ENCODE data around the gene NCKAP5. TPM values are rescaled to one million over a fixed set of nuclear protein-coding genes. Genes with fewer than 3 reads are reported as not detected.

The NCKAP5 gene
- polyA plus RNA-seq, 1 experiment: 16.6 TPM

GRCh38 chr2:133508546-133509165 is 59.6 kb downstream of the NCKAP5 start:
- H3K9me3 ChIP-seq (ENCODE audit: control insufficient read depth, insufficient read depth, low read length): no peaks in the 10 kb centered on the region
- no peak overlapping the region for H3K4me3 ChIP-seq (ENCODE audit: low read depth, low read length)
- no peaks in the 10 kb centered on the region for H3K27me3 ChIP-seq (ENCODE audit: control insufficient read depth, insufficient read depth, low read length)
- ChIA-PET CTCF (no interaction called here), POLR2A (no interaction called here)
- TF ChIP-seq CTCF (IDR thresholded peaks at IDR 0.05; ENCODE audit: low read depth, low read length): no peak
- DNase-seq (ENCODE audit: low read depth, low spot score): no peak
- no peak overlapping the region for H3K27ac ChIP-seq (ENCODE audit: low read depth, low read length)

GRCh38 chr2:133506996-133507395 is 61.3 kb downstream of the NCKAP5 start:
- H3K9me3 ChIP-seq (ENCODE audit: control insufficient read depth, insufficient read depth, low read length): no peaks in the 10 kb centered on the region
- H3K4me3 ChIP-seq (ENCODE audit: low read depth, low read length): no peak overlapping the region
- ChIA-PET CTCF (no interaction called here), POLR2A (no interaction called here)
- no peak for DNase-seq (ENCODE audit: low read depth, low spot score)
- no peak for TF ChIP-seq CTCF (IDR thresholded peaks at IDR 0.05; ENCODE audit: low read depth, low read length)
- H3K27me3 ChIP-seq (ENCODE audit: control insufficient read depth, insufficient read depth, low read length): no peaks in the 10 kb centered on the region
- no peak overlapping the region for H3K27ac ChIP-seq (ENCODE audit: low read depth, low read length)

- Histone ChIP-seq H3K27me3 (ENCODE audit: control insufficient read depth, insufficient read depth, low read length) (no peaks in the 10 kb centered on the region), H3K9me3 (ENCODE audit: control insufficient read depth, insufficient read depth, low read length) (no peaks in the 10 kb centered on the region), H3K27ac (ENCODE audit: low read depth, low read length) (no peak overlapping the region), H3K4me3 (ENCODE audit: low read depth, low read length) (no peak overlapping the region)
- DNase-seq (ENCODE audit: low read depth, low spot score): no peak
- CTCF ChIA-PET: no interaction called here
- POLR2A ChIA-PET: no interaction called here
- TF ChIP-seq CTCF (IDR thresholded peaks at IDR 0.05; ENCODE audit: low read depth, low read length): no peak
Observed at GRCh38 chr2:133504566-133505505, 63.4 kb downstream of the NCKAP5 start.

GRCh38 chr2:133503927-133504326 is 64.3 kb downstream of the NCKAP5 start:
- POLR2A ChIA-PET: no interaction called here
- CTCF ChIA-PET: no interaction called here
- no peak overlapping the region for H3K27ac ChIP-seq (ENCODE audit: low read depth, low read length)
- TF ChIP-seq CTCF (IDR thresholded peaks at IDR 0.05; ENCODE audit: low read depth, low read length): no peak
- H3K9me3 ChIP-seq (ENCODE audit: control insufficient read depth, insufficient read depth, low read length): no peaks in the 10 kb centered on the region
- DNase-seq (ENCODE audit: low read depth, low spot score): no peak
- no peaks in the 10 kb centered on the region for H3K27me3 ChIP-seq (ENCODE audit: control insufficient read depth, insufficient read depth, low read length)
- no peak overlapping the region for H3K4me3 ChIP-seq (ENCODE audit: low read depth, low read length)

- TF ChIP-seq CTCF (IDR thresholded peaks at IDR 0.05; ENCODE audit: low read depth, low read length): no peak
- H3K4me3 ChIP-seq (ENCODE audit: low read depth, low read length): no peak overlapping the region
- no peak for DNase-seq (ENCODE audit: low read depth, low spot score)
- no peaks in the 10 kb centered on the region for H3K27me3 ChIP-seq (ENCODE audit: control insufficient read depth, insufficient read depth, low read length)
- CTCF ChIA-PET: interaction anchor here (1.0 kb wide), 1 partner anchor 64 kb away, joined by 3 read pairs; no protein-coding TSS in a partner anchor
- H3K9me3 ChIP-seq (ENCODE audit: control insufficient read depth, insufficient read depth, low read length): no peaks in the 10 kb centered on the region
- POLR2A ChIA-PET: no interaction called here
- no peak overlapping the region for H3K27ac ChIP-seq (ENCODE audit: low read depth, low read length)
Observed at GRCh38 chr2:133503323-133503722, 64.9 kb downstream of the NCKAP5 start.

All from AG04450 (cell line).